HG02840 (cell line): ENCODE data around the gene ZNF224.

Source experiments
- ATAC-seq: cut with Tn5 transposase; IDR thresholded peaks from one replicate; pipeline ENCODE4 v1.9.1; 2021; ENCODE audit warnings: mild to moderate bottlenecking, moderate library complexity, moderate number of reproducible peaks; ENCODE audit not compliant: unreplicated experiment, low FRiP score

The ZNF224 gene

GRCh38 chr19:44093931-44094765 is at the start of gene ZNF224:
Gene ZNF224 (plus strand): TSS chr19:44094361. CDS start chr19:44097874, 3,513 bp downstream.
- ATAC-seq: peak; percentile 93

- ATAC-seq: no peak
Measured at GRCh38 chr19:44050740-44051649, 43.2 kb upstream of the ZNF224 start.

- no peak for ATAC-seq
Measured at GRCh38 chr19:44051650-44052402, 42.3 kb upstream of the ZNF224 start, which contains the start of gene ZNF223. Gene ZNF223 (plus strand): TSS chr19:44052036. CDS start chr19:44055177, 3,141 bp downstream.

GRCh38 chr19:44055870-44056269 is 38.3 kb upstream of the ZNF224 start:
- ATAC-seq: no peak

- no peak for ATAC-seq
Measured at GRCh38 chr19:44059229-44059628, 34.9 kb upstream of the ZNF224 start.

GRCh38 chr19:44061038-44061437 is 33.1 kb upstream of the ZNF224 start:
- no peak for ATAC-seq

- ATAC-seq: no peak
Measured at GRCh38 chr19:44066305-44066704, 27.9 kb upstream of the ZNF224 start.

- no peak for ATAC-seq
Measured at GRCh38 chr19:44069415-44069814, 24.7 kb upstream of the ZNF224 start.

GRCh38 chr19:44071824-44072542 is 22.2 kb upstream of the ZNF224 start, which contains the start of gene ZNF284:
Gene ZNF284 (plus strand): TSS chr19:44072159. CDS start chr19:44076390, 4,231 bp downstream.
- peak; percentile 83 for ATAC-seq

- ATAC-seq: no peak
Measured at GRCh38 chr19:44072543-44073401, 21.4 kb upstream of the ZNF224 start.

GRCh38 chr19:44076325-44076724 is 17.8 kb upstream of the ZNF224 start:
- no peak for ATAC-seq

- ATAC-seq: no peak
Measured at GRCh38 chr19:44092108-44092507, 2.1 kb upstream of the ZNF224 start.

- no peak for ATAC-seq
Measured at GRCh38 chr19:44107751-44108150, 13.6 kb downstream of the ZNF224 start.

GRCh38 chr19:44109458-44109857 is 15.3 kb downstream of the ZNF224 start:
- no peak for ATAC-seq

- ATAC-seq: no peak
Measured at GRCh38 chr19:44111910-44112463, 17.8 kb downstream of the ZNF224 start.

- ATAC-seq: no peak
Measured at GRCh38 chr19:44112802-44113137, 18.6 kb downstream of the ZNF224 start.

- peak; percentile 96 for ATAC-seq
Measured at GRCh38 chr19:44113138-44113783, 19.1 kb downstream of the ZNF224 start, which contains the start of gene ZNF225. Gene ZNF225 (plus strand): TSS chr19:44113399. CDS start chr19:44115828, 2,429 bp downstream.
